H1 (cell line): Measurements from ENCODE around the gene TP63. TPM values are rescaled to one million over a fixed set of nuclear protein-coding genes. Genes with fewer than 3 reads are reported as not detected.

ENCODE experiments used
- CTCF ChIA-PET: fragments of 300-600 bp; sonication (Branson Sonifier 250); formaldehyde crosslinking; loops from one replicate; lab custom pipeline; 2021; ENCODE audit not compliant: partially characterized antibody; lab: Charles Lee
- POLR2A ChIA-PET: fragments of 300-600 bp; sonication (Branson Sonifier 250); formaldehyde crosslinking; loops from one replicate; lab custom pipeline; 2021; ENCODE audit warnings: inconsistent platforms; ENCODE audit not compliant: partially characterized antibody; lab: Charles Lee
- DNase-seq, 2 experiments: peaks; one replicate each; pipeline versions ENCODE4 v3.0.0 to v3.0.0-alpha.2; 2010 to 2022; ENCODE audit warnings: low spot score in 2 of 2, low read depth in 1 of 2, mixed read lengths in 1 of 2
- FAIRE-seq: peaks from 2 replicates; lab custom pipeline; 2011; peaks lifted over from hg19 to GRCh38; lab: Jason Lieb, UNC
- H2AFZ ChIP-seq: 2 replicates; pipeline ENCODE4 v1.8.1; 2012; ENCODE audit warnings: low read length, inconsistent platforms
- H2AK5ac ChIP-seq: 2 replicates; pipeline ENCODE4 v1.6.1; 2013; ENCODE audit warnings: low read depth, low read length
- H2BK120ac ChIP-seq: replicated peaks from 2 replicates; pipeline ENCODE3; 2013; ENCODE audit warnings: low read depth, low read length, inconsistent platforms
- H2BK12ac ChIP-seq: 2 replicates; pipeline ENCODE4 v1.6.1; 2013; ENCODE audit warnings: low read depth, low read length
- H2BK15ac ChIP-seq: 2 replicates; pipeline ENCODE4 v1.6.1; 2013; ENCODE audit warnings: low read length
- H2BK20ac ChIP-seq: 2 replicates; pipeline ENCODE4 v1.6.1; 2013; ENCODE audit warnings: low read length
- H2BK5ac ChIP-seq: 2 replicates; pipeline ENCODE4 v1.6.1; 2013; ENCODE audit warnings: low read depth, low read length
- H3K14ac ChIP-seq: 2 replicates; pipeline ENCODE4 v1.6.1; 2013; ENCODE audit warnings: inconsistent platforms; ENCODE audit not compliant: insufficient read length
- H3K18ac ChIP-seq: 2 replicates; pipeline ENCODE4 v1.6.1; 2013; ENCODE audit warnings: low read length; ENCODE audit errors: extremely low read depth
- H3K23ac ChIP-seq: 2 replicates; pipeline ENCODE4 v1.6.1; 2013; ENCODE audit warnings: inconsistent platforms; ENCODE audit not compliant: insufficient read length
- H3K23me2 ChIP-seq: 2 replicates; pipeline ENCODE4 v1.6.1; 2013; ENCODE audit warnings: low read depth, low read length
- H3K27ac ChIP-seq: 2 replicates; pipeline ENCODE4 v1.6.1; 2011; ENCODE audit warnings: low read depth, low read length, inconsistent platforms
- H3K27me3 ChIP-seq, 4 experiments: replicated peaks in 1 of 4; 1 replicate in 1 of 4; 2 replicates in 3 of 4; pipeline versions ENCODE4 v1.6.1 to v1.8.1; 2011 to 2013; ENCODE audit warnings: low read length in 3 of 4, mild to moderate bottlenecking in 3 of 4, inconsistent platforms in 2 of 4, mixed read lengths in 2 of 4, moderate library complexity in 1 of 4; ENCODE audit not compliant: control insufficient read depth in 3 of 4, insufficient read depth in 3 of 4; ENCODE audit errors: extremely low read depth in 1 of 4
- H3K36me3 ChIP-seq, 4 experiments: 2 replicates each; pipeline versions ENCODE4 v1.6.1 to v1.8.1; 2011 to 2013; ENCODE audit warnings: mild to moderate bottlenecking in 4 of 4, low read length in 3 of 4, moderate library complexity in 2 of 4, control low read depth in 1 of 4, inconsistent platforms in 1 of 4; ENCODE audit not compliant: insufficient read depth in 4 of 4, control insufficient read depth in 2 of 4
- H3K4ac ChIP-seq: replicated peaks from 2 replicates; pipeline ENCODE3; 2013; ENCODE audit warnings: low read length, low read depth, mixed read lengths, inconsistent platforms; ENCODE audit not compliant: insufficient read length
- H3K4me1 ChIP-seq, 4 experiments: replicated peaks in 1 of 4; 1 replicate in 1 of 4; 2 replicates in 3 of 4; pipeline versions ENCODE4 v1.6.1 to v1.8.1; 2011 to 2013; ENCODE audit warnings: low read length in 3 of 4, inconsistent platforms in 2 of 4, mixed read lengths in 1 of 4; ENCODE audit not compliant: insufficient read depth in 4 of 4, control insufficient read depth in 3 of 4
- H3K4me2 ChIP-seq, 2 experiments: 2 replicates each; pipeline versions ENCODE4 v1.6.1 to v1.8.1; 2011 to 2013; ENCODE audit warnings: low read depth in 2 of 2, low read length in 2 of 2, control low read depth in 1 of 2, inconsistent platforms in 1 of 2, mild to moderate bottlenecking in 1 of 2; ENCODE audit not compliant: insufficient read depth in 1 of 2
- H3K4me3 ChIP-seq, 4 experiments: fragments of 200-600, 300-600 bp in 1 of 4; sonication (generic), shearing (Covaris generic), sonication (Bioruptor Twin) in 1 of 4; 2 replicates each; pipeline versions ENCODE4 v1.5.1 to v1.8.1; 2011 to 2016; ENCODE audit warnings: low read length in 4 of 4, low read depth in 3 of 4, control low read depth in 2 of 4, inconsistent platforms in 2 of 4, mild to moderate bottlenecking in 2 of 4, mixed read lengths in 1 of 4, moderate library complexity in 1 of 4; ENCODE audit not compliant: insufficient read depth in 2 of 4; ENCODE audit errors: extremely low read depth in 1 of 4
- H3K56ac ChIP-seq: replicated peaks from 2 replicates; pipeline ENCODE3; 2013; ENCODE audit warnings: low read depth, mild to moderate bottlenecking, mixed read lengths, low read length, inconsistent platforms; ENCODE audit not compliant: insufficient read length
- H3K79me1 ChIP-seq: 2 replicates; pipeline ENCODE4 v1.6.1; 2013; ENCODE audit warnings: low read depth, low read length, control low read depth
- H3K79me2 ChIP-seq, 2 experiments: 2 replicates each; pipeline versions ENCODE4 v1.6.1 to v1.8.1; 2012 to 2013; ENCODE audit warnings: low read length in 2 of 2, mild to moderate bottlenecking in 2 of 2, inconsistent platforms in 1 of 2; ENCODE audit not compliant: insufficient read depth in 2 of 2, control insufficient read depth in 1 of 2
- H3K9ac ChIP-seq, 4 experiments: replicated peaks in 1 of 4; 1 replicate in 1 of 4; 2 replicates in 3 of 4; pipeline versions ENCODE4 v1.6.1 to v1.8.1; 2011 to 2013; ENCODE audit warnings: low read depth in 3 of 4, low read length in 3 of 4, control low read depth in 2 of 4, mild to moderate bottlenecking in 2 of 4, moderate library complexity in 2 of 4, inconsistent platforms in 1 of 4; ENCODE audit errors: extremely low read depth in 1 of 4
- H3K9me3 ChIP-seq, 2 experiments: 2 replicates each; pipeline versions ENCODE4 v1.6.1 to v1.8.1; 2012 to 2013; ENCODE audit warnings: mild to moderate bottlenecking in 2 of 2, moderate library complexity in 2 of 2, control low read depth in 1 of 2, inconsistent platforms in 1 of 2, low read depth in 1 of 2, low read length in 1 of 2, mixed read lengths in 1 of 2; ENCODE audit not compliant: insufficient read depth in 2 of 2
- H4K20me1 ChIP-seq, 2 experiments: replicated peaks in 1 of 2; 2 replicates each; pipeline versions ENCODE3 to v1.8.1; 2011 to 2013; ENCODE audit warnings: inconsistent platforms in 2 of 2, low read length in 2 of 2, mild to moderate bottlenecking in 1 of 2; ENCODE audit not compliant: insufficient read depth in 2 of 2, control insufficient read depth in 1 of 2
- H4K5ac ChIP-seq: 2 replicates; pipeline ENCODE4 v1.6.1; 2013; ENCODE audit warnings: low read length, low read depth, mixed read lengths, inconsistent platforms; ENCODE audit not compliant: insufficient read length
- H4K8ac ChIP-seq: 2 replicates; pipeline ENCODE4 v1.8.0; 2013; ENCODE audit warnings: mild to moderate bottlenecking, moderate library complexity, low read length, inconsistent platforms; ENCODE audit not compliant: insufficient read depth; ENCODE audit errors: extremely low read depth
- H4K91ac ChIP-seq: replicated peaks from 2 replicates; pipeline ENCODE3; 2013; ENCODE audit warnings: low read length, mixed read lengths, inconsistent platforms; ENCODE audit not compliant: insufficient read length
- JUND ChIP-seq: IDR thresholded peaks from 2 replicates; pipeline ENCODE4 v1.6.1; 2011; ENCODE audit warnings: mild to moderate bottlenecking, improper control_type of control experiment, low read length
- PHF8 ChIP-seq: fragments of 200-600 bp; sonication (generic); conservative IDR thresholded peaks from 2 replicates; pipeline ENCODE4 v1.7.1; 2012; ENCODE audit warnings: low read depth, mild to moderate bottlenecking, inconsistent platforms, low read length, moderate library complexity
- SP1 ChIP-seq: IDR thresholded peaks from 2 replicates; pipeline ENCODE4 v1.6.1; 2011; ENCODE audit warnings: low read depth, low read length
- WGBS, 2 experiments: shearing (Covaris generic) in 1 of 2; methylation state at CpG; one replicate each; pipeline versions ENCODE4 v1.1.6 to v1.1.7; 2013 to 2015; ENCODE audit warnings: low lambda C conversion rate in 2 of 2, mixed read lengths in 2 of 2, inconsistent platforms in 1 of 2, low coverage in 1 of 2, missing lambda C conversion rate in 1 of 2; ENCODE audit not compliant: insufficient replicate concordance in 2 of 2, insufficient coverage in 1 of 2, insufficient read length in 1 of 2; ENCODE audit errors: extremely low coverage in 1 of 2, missing lambda C conversion rate in 1 of 2; 5-methylcytosine and 5-hydroxymethylcytosine counted together
- polyA plus RNA-seq, 7 experiments: library from polyadenylated mRNA; depleted of rRNA in 3 of 7; stranded (reverse) in 5 of 7; unstranded in 2 of 7; fragments of >200 nt in 5 of 7; fragments of 200-250 nt in 2 of 7; gene quantifications; 1 replicate in 5 of 7; 2 replicates in 1 of 7; 4 replicates in 1 of 7; pipeline versions ENCODE4 v1.2.1 to v1.2.3, GENCODE V29; 2011 to 2013; ENCODE audit warnings: missing spikeins in 2 of 7, mixed read lengths in 2 of 7
- total RNA-seq: library from RNA; stranded (reverse); fragmentation: NEBNext Ultra II Directional; extraction: Animal tissue kit (Norgen Biotek cat#: 25700); gene quantifications from 2 replicates; pipeline ENCODE4 v1.2.1, GENCODE V29; 2021

Gene TP63
- total and polyA plus RNA-seq, 2 of the 8 experiments (the other 6 are each of a cell fraction or from before 2014, with no cell fraction given): not detected

GRCh38 chr3:189766416-189766815 lies 135.2 kb downstream of the TP63 start:
- H2BK20ac ChIP-seq: no peak overlapping the region
- H2AK5ac ChIP-seq: no peak overlapping the region
- no peak overlapping the region for H2BK5ac ChIP-seq
- no peak overlapping the region for H2BK12ac ChIP-seq
- no peak overlapping the region for H3K4ac ChIP-seq
- H3K36me3 ChIP-seq: no peaks in the 10 kb centered on the region
- no peak overlapping the region for H3K4me2 ChIP-seq
- no peaks in the 10 kb centered on the region for H3K79me1 ChIP-seq
- H4K5ac ChIP-seq: no peak overlapping the region
- H3K79me2 ChIP-seq: no peaks in the 10 kb centered on the region
- no peak overlapping the region for H3K27ac ChIP-seq
- no peak overlapping the region for H3K9ac ChIP-seq
- CTCF ChIA-PET: no interaction called here
- no peak overlapping the region for H2AFZ ChIP-seq
- H3K4me3 ChIP-seq: no peak overlapping the region
- H2BK15ac ChIP-seq: no peak overlapping the region
- H4K20me1 ChIP-seq: no peaks in the 10 kb centered on the region
- no peak overlapping the region for H2BK120ac ChIP-seq
- H3K23ac ChIP-seq: no peak overlapping the region
- no peak overlapping the region for H3K14ac ChIP-seq
- 77% methylated on average over 2 of the region's 2 CpGs; no CpG with 5 or more reads in 1 of the 2 experiments for WGBS, 2 experiments
- FAIRE-seq (peak; percentile 57), DNase-seq (no peak)
- H4K8ac ChIP-seq: no peak overlapping the region
- no peak overlapping the region for H3K18ac ChIP-seq
- no peaks in the 10 kb centered on the region; a peak in 1 of 7 replicates for H3K4me1 ChIP-seq
- TF ChIP-seq SP1: peak; percentile 61; the same call in 1 of the 2 replicates
- TF ChIP-seq JUND: no peak
- TF ChIP-seq PHF8: no peak
- H3K56ac ChIP-seq: no peak overlapping the region
- H3K23me2 ChIP-seq: no peaks in the 10 kb centered on the region
- H3K27me3 ChIP-seq: no peaks in the 10 kb centered on the region; a peak in 2 of 7 replicates
- POLR2A ChIA-PET: no interaction called here
- no peak overlapping the region for H4K91ac ChIP-seq
- 0 out of 4 replicates have a peak, but pooled peaks cover under 1 to 2% of the 10 kb centered on the region in 2 experiments for H3K9me3 ChIP-seq
